Measurements from ENCODE around the gene RAB9A.

GRCh38 chrX:13688958-13689740 is at the start of gene RAB9A:
- TF ChIP-seq, protein P1, sequence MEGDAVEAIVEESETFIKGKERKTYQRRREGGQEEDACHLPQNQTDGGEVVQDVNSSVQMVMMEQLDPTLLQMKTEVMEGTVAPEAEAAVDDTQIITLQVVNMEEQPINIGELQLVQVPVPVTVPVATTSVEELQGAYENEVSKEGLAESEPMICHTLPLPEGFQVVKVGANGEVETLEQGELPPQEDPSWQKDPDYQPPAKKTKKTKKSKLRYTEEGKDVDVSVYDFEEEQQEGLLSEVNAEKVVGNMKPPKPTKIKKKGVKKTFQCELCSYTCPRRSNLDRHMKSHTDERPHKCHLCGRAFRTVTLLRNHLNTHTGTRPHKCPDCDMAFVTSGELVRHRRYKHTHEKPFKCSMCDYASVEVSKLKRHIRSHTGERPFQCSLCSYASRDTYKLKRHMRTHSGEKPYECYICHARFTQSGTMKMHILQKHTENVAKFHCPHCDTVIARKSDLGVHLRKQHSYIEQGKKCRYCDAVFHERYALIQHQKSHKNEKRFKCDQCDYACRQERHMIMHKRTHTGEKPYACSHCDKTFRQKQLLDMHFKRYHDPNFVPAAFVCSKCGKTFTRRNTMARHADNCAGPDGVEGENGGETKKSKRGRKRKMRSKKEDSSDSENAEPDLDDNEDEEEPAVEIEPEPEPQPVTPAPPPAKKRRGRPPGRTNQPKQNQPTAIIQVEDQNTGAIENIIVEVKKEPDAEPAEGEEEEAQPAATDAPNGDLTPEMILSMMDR (conservative IDR thresholded peaks at IDR 0.05): no peak
- no peak; the same call in 1 of the 2 replicates for TF ChIP-seq ZFX (IDR thresholded peaks at IDR 0.05)
